Gastroesophageal sphincter (tissue), 4 donors: ENCODE data around the gene SPAAR. TPM values are rescaled to one million over a fixed set of nuclear protein-coding genes. Genes with fewer than 3 reads are reported as not detected.

Experiments used
- ATAC-seq: fragments of 150-250 bp; one replicate; pipeline ENCODE4 v1.9.1; 2016; ENCODE audit warnings: mild to moderate bottlenecking, moderate library complexity
- H3K27ac ChIP-seq, 4 donors: fragments of 200-600 bp; sonication (generic) in 3 of 4; 1 replicate in 3 of 4; 2 replicates in 1 of 4; pipeline ENCODE4 v1.5.1; 2016 to 2019
- H3K27me3 ChIP-seq: fragments of 200-600 bp; sonication (generic); one replicate; pipeline ENCODE4 v1.5.1; 2019
- H3K36me3 ChIP-seq, 2 donors: fragments of 200-600 bp; sonication (generic); one replicate each; pipeline ENCODE4 v1.5.1; 2019; ENCODE audit warnings: control low read depth in 1 of 2
- H3K4me1 ChIP-seq, 3 donors: fragments of 200-600 bp; sonication (generic); 1 replicate in 2 of 3; 2 replicates in 1 of 3; pipeline ENCODE4 v1.5.1; 2016 to 2019; ENCODE audit warnings: control low read depth in 2 of 3
- H3K4me3 ChIP-seq, 2 donors: fragments of 200-600 bp; sonication (generic); one replicate each; pipeline ENCODE4 v1.5.1; 2019; ENCODE audit warnings: mild to moderate bottlenecking in 1 of 2, moderate library complexity in 1 of 2
- H3K9me3 ChIP-seq, 3 donors: fragments of 200-600 bp; sonication (generic); one replicate each; pipeline ENCODE4 v1.5.1; 2017 to 2019; ENCODE audit warnings: control low read depth in 2 of 3
- EP300 ChIP-seq: sonication (generic); formaldehyde crosslinking; IDR thresholded peaks from one replicate; pipeline ENCODE4 v1.6.1; 2017; ENCODE audit warnings: antibody characterized with exemption, mild to moderate bottlenecking
- POLR2A ChIP-seq, 2 donors: fragments of 450-650 bp; IDR thresholded peaks; one replicate each; pipeline ENCODE4 v1.6.1; 2017; ENCODE audit warnings: antibody characterized with exemption in 2 of 2, mild to moderate bottlenecking in 2 of 2, moderate library complexity in 1 of 2
- POLR2AphosphoS5 ChIP-seq: sonication (generic); formaldehyde crosslinking; IDR thresholded peaks from one replicate; pipeline ENCODE4 v1.6.1; 2017; ENCODE audit warnings: antibody characterized with exemption
- WGBS, 2 donors: methylation state at CpG; one replicate each; pipeline ENCODE4 v1.1.5; 2018; ENCODE audit warnings: low coverage in 1 of 2; 5-methylcytosine and 5-hydroxymethylcytosine counted together
- total RNA-seq, 4 donors: library from RNA; depleted of rRNA; stranded (reverse); fragments of >200 nt; gene quantifications; one replicate each; pipeline ENCODE4 v1.1.0, GENCODE V29; 2016
- TF ChIP-seq, protein P1 (sequence below), 4 experiments: fragments of 200-600 bp in 2 of 4; fragments of 450-650 bp in 2 of 4; sonication (generic) in 1 of 4; IDR thresholded peaks; one replicate each; pipeline ENCODE4 v1.5.1; 2017 to 2019; ENCODE audit warnings: antibody characterized with exemption in 4 of 4, mild to moderate bottlenecking in 2 of 4, moderate library complexity in 2 of 4

The SPAAR gene
- total RNA-seq, 4 donors from 2014 or later = 0.62 to 5.5 (median 2.6) TPM

DNA sequence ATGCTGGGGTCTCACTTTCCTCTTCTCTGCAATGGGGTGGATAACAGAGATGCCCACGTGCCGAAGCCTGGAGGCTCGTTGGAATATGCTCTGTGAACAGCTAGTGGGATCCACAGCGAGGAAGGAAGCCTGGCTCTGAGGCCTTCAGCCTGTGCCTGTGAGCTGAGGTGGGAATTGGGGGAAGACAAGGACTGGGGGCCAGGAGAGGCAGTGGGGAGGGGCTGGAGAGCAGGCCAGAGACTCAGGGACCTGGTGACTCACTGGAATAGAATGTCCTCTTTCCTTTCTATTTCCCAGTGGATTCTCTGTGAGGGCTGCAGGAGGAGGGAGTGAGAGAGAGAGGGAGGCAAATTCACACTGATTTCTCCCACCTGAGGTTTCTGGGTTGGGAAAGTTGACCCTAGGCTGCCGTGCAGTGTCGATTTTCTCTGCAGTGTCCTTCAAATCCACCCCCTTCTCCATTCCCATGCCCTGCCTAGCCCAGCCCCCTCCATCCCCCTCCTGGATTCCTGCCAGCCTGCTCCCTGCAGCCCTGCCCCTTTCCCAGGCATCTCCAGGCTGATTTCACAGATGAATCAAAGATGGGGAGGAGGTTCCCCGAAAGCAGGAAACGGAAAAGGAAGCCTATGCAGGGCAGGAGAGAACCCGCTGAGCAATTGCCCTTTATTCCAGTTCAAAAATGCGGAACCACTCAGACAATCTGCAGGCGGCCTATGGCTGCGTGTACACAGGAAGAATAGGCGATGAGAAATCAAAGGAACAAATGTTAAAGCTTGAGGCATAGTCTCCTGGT lies 1.4 kb upstream of the SPAAR start:
- peaks cover 25 to 97% (median 69%) of the 10 kb centered on the region in 3 donors for H3K4me1 ChIP-seq
- H3K4me3 ChIP-seq = peak overlapping the region in 1 of 2 donors; percentile 45
- peak; percentile 81 for TF ChIP-seq POLR2AphosphoS5
- TF ChIP-seq EP300 = no peak
- peak in 1 of 2 donors; percentile 14 for TF ChIP-seq POLR2A (IDR thresholded peaks at IDR 0.05)
- TF ChIP-seq, protein P1, sequence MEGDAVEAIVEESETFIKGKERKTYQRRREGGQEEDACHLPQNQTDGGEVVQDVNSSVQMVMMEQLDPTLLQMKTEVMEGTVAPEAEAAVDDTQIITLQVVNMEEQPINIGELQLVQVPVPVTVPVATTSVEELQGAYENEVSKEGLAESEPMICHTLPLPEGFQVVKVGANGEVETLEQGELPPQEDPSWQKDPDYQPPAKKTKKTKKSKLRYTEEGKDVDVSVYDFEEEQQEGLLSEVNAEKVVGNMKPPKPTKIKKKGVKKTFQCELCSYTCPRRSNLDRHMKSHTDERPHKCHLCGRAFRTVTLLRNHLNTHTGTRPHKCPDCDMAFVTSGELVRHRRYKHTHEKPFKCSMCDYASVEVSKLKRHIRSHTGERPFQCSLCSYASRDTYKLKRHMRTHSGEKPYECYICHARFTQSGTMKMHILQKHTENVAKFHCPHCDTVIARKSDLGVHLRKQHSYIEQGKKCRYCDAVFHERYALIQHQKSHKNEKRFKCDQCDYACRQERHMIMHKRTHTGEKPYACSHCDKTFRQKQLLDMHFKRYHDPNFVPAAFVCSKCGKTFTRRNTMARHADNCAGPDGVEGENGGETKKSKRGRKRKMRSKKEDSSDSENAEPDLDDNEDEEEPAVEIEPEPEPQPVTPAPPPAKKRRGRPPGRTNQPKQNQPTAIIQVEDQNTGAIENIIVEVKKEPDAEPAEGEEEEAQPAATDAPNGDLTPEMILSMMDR (IDR thresholded peaks at IDR 0.05) = no peak

GRCh38 chr9:35908504-35909125 lies 675 bp upstream of the SPAAR start:
- Histone ChIP-seq H3K4me3 (peak overlapping the region in 1 of 2 donors; percentile 45), H3K27me3 (no peaks in the 10 kb centered on the region), H3K9me3 (no peaks in the 10 kb centered on the region), H3K27ac (peak overlapping the region; percentile 82 to 96 (median 90)), H3K4me1 (peaks cover 25 to 92% (median 69%) of the 10 kb centered on the region in 3 donors), H3K36me3 (no peaks in the 10 kb centered on the region)
- ATAC-seq = no peak
- no peak for TF ChIP-seq POLR2AphosphoS5
- TF ChIP-seq POLR2A (IDR thresholded peaks at IDR 0.05) = no peak
- TF ChIP-seq, protein P1 (IDR thresholded peaks at IDR 0.05) = no peak
- TF ChIP-seq EP300 = no peak
- 29 to 38% methylated on average over 7 to 9 of the region's 9 CpGs for WGBS, 2 donors

More for the DNA sequence above, 1.4 kb upstream of the SPAAR start:
- Histone ChIP-seq H3K27ac (peak overlapping the region; percentile 82 to 96 (median 90)), H3K9me3 (no peaks in the 10 kb centered on the region), H3K36me3 (no peaks in the 10 kb centered on the region), H3K27me3 (no peaks in the 10 kb centered on the region)
- peak; percentile 82 for ATAC-seq
- 28 to 52% methylated on average over 4 to 10 of the region's 13 CpGs for WGBS, 2 donors

DNA sequence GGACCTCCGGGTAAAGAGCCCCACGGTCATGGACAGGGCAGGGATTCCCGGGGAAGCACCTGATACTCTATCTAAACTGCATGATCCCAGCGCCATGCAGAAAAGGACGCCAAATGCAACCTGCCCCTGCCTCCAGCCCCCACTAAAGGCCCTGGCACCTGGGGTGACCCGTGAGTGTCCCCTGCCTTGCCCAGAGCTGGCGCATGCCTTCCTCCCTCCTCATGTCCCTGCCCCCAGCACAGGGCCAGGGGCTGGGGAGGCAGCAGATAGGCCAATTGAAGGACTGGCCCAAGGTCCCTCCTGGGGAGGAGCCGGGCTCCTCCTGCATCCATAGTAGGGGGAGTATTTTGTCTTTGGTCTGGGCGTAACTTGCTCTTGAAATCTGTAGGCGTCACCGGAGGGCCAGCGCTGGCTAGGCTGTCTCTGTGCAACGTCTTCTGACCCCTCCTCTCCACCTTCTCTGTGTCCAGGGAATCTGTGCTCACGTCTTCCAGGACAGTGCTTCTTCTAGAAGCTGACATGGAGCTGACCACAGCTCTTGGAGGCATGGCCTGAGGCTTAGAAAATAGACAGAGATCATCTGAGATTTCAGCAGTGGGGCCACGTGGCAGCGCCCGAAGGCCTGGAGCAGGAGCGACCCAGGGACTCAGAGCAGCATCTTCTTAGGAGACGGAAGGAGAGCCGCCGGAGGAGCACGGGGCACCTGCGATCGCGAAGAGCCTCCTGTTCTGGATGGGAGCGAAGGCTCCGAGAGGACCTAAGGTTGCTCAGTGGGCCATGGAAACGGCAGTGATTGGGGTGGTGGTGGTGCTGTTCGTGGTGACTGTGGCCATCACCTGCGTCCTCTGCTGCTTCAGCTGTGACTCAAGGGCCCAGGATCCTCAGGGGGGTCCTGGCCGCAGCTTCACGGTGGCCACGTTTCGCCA lies 660 bp downstream of the SPAAR start:
- peak overlapping the region in 1 of 2 donors; percentile 23 for H3K4me3 ChIP-seq
- H3K27ac ChIP-seq = peak overlapping the region; percentile 82 to 96 (median 90)
- no peaks in the 10 kb centered on the region for H3K9me3 ChIP-seq
- no peaks in the 10 kb centered on the region for H3K36me3 ChIP-seq
- peaks cover 24 to 86% (median 61%) of the 10 kb centered on the region in 3 donors for H3K4me1 ChIP-seq
- H3K27me3 ChIP-seq = no peaks in the 10 kb centered on the region
- TF ChIP-seq POLR2AphosphoS5 = no peak
- TF ChIP-seq POLR2A (IDR thresholded peaks at IDR 0.05) = no peak
- TF ChIP-seq, protein P1 (IDR thresholded peaks at IDR 0.05) = no peak
- no peak for TF ChIP-seq EP300
- ATAC-seq = no peak
- WGBS, 2 donors = 96 to 98% methylated on average over 7 to 9 of the region's 34 CpGs

DNA sequence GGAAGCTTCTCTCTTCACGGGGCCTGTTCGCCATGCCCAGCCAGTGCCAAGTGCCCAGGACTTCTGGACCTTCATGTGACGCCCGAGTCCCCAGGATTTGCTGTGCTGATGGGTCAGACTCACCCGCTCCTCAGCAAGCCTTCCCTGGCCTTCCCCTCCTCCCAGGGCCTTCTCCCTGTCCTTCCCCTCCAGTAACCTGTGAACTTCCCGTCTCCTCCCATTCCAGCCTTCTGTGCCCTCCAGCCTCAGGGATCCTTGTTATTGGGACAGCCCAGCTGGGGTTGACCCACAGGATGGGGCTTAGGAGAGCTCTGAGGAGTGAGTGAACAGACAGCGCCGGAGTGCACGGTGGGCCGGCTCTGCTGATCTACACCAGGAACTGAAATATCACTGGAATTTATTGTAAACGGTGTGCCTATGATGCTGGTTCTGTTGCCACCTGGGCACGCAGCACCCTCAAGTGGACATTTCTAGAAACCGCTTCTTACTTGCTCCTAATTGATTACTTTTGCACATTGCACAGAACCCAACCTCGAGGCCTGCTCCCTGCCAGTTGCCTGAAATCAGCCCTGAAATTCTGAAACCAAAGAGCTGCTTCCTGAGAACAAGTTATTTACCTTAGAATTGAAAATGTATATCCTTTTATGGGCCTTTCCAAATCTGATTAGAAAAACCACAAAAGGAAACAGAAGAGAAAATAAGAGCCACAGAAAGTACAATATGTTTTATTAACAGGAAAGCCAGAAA lies 1.5 kb downstream of the SPAAR start:
- ATAC-seq = no peak
- 46 to 70% methylated on average over 3 to 9 of the region's 14 CpGs for WGBS, 2 donors
- Histone ChIP-seq H3K4me1 (peaks cover 18 to 77% (median 53%) of the 10 kb centered on the region in 3 donors), H3K9me3 (no peaks in the 10 kb centered on the region), H3K27me3 (no peaks in the 10 kb centered on the region), H3K36me3 (no peaks in the 10 kb centered on the region), H3K27ac (peak overlapping the region; percentile 82 to 96 (median 90)), H3K4me3 (peak overlapping the region in 1 of 2 donors; percentile 23)
- TF ChIP-seq POLR2AphosphoS5 = no peak
- TF ChIP-seq, protein P1 (IDR thresholded peaks at IDR 0.05) = peak in 3 of 4 experiments; percentile 46 to 71 (median 51)
